Lower leg skin (tissue), 3 donors: ENCODE data around the gene NTS.

Source experiments
- POLR2A ChIP-seq, 2 donors: fragments of 450-650 bp; IDR thresholded peaks; one replicate each; pipeline ENCODE4 v1.6.1; 2016 to 2017; ENCODE audit warnings: antibody characterized with exemption in 2 of 2, mild to moderate bottlenecking in 1 of 2, moderate library complexity in 1 of 2
- TF ChIP-seq, protein P1 (sequence below), 3 donors: fragments of 450-650 bp; IDR thresholded peaks; one replicate each; pipeline ENCODE4 v1.5.1; 2016; ENCODE audit warnings: antibody characterized with exemption in 3 of 3, mild to moderate bottlenecking in 3 of 3, moderate library complexity in 2 of 3

DNA sequence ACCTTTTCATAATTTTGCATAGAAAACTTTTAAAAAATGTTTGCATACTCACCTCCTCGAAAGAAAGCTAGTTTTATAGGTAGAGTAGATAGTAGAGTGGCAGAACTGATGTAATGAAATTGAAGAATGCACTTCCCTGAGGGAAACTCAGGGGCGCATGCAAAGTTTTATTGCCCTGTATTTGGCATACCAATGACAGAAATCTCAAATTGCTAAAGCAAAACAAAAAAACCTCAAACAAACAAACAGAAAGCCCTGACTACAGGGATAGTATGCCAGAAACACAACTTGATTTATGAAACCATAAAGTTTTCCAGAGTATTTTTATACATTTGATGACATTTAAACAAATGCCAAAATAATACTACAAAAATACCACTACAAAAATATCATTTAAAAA is 39.7 kb upstream of the NTS start:
- TF ChIP-seq, protein P1, sequence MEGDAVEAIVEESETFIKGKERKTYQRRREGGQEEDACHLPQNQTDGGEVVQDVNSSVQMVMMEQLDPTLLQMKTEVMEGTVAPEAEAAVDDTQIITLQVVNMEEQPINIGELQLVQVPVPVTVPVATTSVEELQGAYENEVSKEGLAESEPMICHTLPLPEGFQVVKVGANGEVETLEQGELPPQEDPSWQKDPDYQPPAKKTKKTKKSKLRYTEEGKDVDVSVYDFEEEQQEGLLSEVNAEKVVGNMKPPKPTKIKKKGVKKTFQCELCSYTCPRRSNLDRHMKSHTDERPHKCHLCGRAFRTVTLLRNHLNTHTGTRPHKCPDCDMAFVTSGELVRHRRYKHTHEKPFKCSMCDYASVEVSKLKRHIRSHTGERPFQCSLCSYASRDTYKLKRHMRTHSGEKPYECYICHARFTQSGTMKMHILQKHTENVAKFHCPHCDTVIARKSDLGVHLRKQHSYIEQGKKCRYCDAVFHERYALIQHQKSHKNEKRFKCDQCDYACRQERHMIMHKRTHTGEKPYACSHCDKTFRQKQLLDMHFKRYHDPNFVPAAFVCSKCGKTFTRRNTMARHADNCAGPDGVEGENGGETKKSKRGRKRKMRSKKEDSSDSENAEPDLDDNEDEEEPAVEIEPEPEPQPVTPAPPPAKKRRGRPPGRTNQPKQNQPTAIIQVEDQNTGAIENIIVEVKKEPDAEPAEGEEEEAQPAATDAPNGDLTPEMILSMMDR (IDR thresholded peaks at IDR 0.05) = no peak
- no peak for TF ChIP-seq POLR2A (IDR thresholded peaks at IDR 0.05)
